Stomach (tissue), 4 donors: Measurements from ENCODE around the gene HTR1D.

ENCODE experiments used
- EP300 ChIP-seq: sonication (generic); formaldehyde crosslinking; IDR thresholded peaks from one replicate; pipeline ENCODE4 v1.6.1; 2017; ENCODE audit warnings: antibody characterized with exemption
- POLR2AphosphoS5 ChIP-seq, 3 donors: sonication (generic); formaldehyde crosslinking; IDR thresholded peaks; one replicate each; pipeline ENCODE4 v1.6.1; 2016; ENCODE audit warnings: antibody characterized with exemption in 3 of 3
- TF ChIP-seq, protein P1 (sequence below), 7 experiments: fragments of 450-650 bp in 4 of 7; fragments of 200-600 bp in 3 of 7; sonication (generic) in 3 of 7; IDR thresholded peaks; one replicate each; pipeline ENCODE4 v1.5.1; 2016 to 2019; ENCODE audit warnings: antibody characterized with exemption in 7 of 7, control low read depth in 2 of 7, mild to moderate bottlenecking in 1 of 7

DNA sequence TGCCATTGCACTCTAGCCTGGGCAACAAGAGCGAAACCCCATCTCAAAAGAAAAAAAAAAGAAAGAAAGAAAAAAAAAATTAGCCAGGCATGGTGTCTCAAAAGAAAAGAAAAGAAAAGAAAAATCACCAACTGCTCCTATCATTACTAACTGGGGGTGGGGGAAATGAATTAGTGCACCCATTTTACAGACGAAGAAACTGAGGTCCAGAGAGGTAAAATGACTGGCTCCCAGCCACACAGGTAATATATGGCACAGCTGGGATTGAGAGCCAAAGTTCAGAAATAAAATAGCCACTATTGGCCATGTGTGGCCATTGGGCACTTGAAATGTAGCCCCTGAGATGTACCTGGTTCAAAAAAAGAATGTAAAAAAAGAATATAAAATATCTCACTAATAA lies 8.8 kb downstream of the HTR1D start:
- TF ChIP-seq POLR2AphosphoS5 (IDR thresholded peaks at IDR 0.05) (no peak), EP300 (no peak)
- TF ChIP-seq, protein P1, sequence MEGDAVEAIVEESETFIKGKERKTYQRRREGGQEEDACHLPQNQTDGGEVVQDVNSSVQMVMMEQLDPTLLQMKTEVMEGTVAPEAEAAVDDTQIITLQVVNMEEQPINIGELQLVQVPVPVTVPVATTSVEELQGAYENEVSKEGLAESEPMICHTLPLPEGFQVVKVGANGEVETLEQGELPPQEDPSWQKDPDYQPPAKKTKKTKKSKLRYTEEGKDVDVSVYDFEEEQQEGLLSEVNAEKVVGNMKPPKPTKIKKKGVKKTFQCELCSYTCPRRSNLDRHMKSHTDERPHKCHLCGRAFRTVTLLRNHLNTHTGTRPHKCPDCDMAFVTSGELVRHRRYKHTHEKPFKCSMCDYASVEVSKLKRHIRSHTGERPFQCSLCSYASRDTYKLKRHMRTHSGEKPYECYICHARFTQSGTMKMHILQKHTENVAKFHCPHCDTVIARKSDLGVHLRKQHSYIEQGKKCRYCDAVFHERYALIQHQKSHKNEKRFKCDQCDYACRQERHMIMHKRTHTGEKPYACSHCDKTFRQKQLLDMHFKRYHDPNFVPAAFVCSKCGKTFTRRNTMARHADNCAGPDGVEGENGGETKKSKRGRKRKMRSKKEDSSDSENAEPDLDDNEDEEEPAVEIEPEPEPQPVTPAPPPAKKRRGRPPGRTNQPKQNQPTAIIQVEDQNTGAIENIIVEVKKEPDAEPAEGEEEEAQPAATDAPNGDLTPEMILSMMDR (IDR thresholded peaks at IDR 0.05): no peak
